ENCODE data around the gene SOX13.

DNA sequence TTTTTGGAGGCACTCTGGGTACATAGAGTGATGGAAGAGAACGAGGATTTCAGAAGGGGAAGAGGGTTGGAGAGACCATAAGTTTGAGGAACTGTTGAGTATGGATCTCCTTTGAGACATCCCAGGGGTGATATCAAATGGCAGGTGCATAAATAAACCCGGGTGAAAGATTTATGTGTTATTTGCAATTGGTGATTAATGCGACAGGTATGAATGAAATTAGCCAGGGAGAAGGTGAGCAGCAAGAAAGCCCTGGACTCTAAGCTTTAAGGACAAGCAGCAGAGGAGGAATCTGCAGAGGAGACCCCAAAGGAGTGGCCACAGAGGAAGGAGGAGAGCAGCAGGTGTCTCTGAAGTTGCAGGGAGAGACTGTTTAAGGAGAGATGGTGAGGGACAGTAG is 102.0 kb downstream of the SOX13 start:
- TF ChIP-seq, protein P1, sequence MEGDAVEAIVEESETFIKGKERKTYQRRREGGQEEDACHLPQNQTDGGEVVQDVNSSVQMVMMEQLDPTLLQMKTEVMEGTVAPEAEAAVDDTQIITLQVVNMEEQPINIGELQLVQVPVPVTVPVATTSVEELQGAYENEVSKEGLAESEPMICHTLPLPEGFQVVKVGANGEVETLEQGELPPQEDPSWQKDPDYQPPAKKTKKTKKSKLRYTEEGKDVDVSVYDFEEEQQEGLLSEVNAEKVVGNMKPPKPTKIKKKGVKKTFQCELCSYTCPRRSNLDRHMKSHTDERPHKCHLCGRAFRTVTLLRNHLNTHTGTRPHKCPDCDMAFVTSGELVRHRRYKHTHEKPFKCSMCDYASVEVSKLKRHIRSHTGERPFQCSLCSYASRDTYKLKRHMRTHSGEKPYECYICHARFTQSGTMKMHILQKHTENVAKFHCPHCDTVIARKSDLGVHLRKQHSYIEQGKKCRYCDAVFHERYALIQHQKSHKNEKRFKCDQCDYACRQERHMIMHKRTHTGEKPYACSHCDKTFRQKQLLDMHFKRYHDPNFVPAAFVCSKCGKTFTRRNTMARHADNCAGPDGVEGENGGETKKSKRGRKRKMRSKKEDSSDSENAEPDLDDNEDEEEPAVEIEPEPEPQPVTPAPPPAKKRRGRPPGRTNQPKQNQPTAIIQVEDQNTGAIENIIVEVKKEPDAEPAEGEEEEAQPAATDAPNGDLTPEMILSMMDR (IDR thresholded peaks at IDR 0.05), result no peak
- TF ChIP-seq GABPB1 (CRISPR knock-in tag; IDR thresholded peaks at IDR 0.05) (no peak), ZNF121 (CRISPR knock-in tag; IDR thresholded peaks at IDR 0.05) (no peak), NR3C1 (CRISPR knock-in tag; conservative IDR thresholded peaks at IDR 0.05; ENCODE audit: low read depth) (no peak), TEAD1 (CRISPR knock-in tag; IDR thresholded peaks at IDR 0.05) (no peak), FOXP1 (CRISPR knock-in tag; IDR thresholded peaks at IDR 0.05; ENCODE audit: borderline replicate concordance) (no peak)
- TF ChIP-seq, protein P2, sequence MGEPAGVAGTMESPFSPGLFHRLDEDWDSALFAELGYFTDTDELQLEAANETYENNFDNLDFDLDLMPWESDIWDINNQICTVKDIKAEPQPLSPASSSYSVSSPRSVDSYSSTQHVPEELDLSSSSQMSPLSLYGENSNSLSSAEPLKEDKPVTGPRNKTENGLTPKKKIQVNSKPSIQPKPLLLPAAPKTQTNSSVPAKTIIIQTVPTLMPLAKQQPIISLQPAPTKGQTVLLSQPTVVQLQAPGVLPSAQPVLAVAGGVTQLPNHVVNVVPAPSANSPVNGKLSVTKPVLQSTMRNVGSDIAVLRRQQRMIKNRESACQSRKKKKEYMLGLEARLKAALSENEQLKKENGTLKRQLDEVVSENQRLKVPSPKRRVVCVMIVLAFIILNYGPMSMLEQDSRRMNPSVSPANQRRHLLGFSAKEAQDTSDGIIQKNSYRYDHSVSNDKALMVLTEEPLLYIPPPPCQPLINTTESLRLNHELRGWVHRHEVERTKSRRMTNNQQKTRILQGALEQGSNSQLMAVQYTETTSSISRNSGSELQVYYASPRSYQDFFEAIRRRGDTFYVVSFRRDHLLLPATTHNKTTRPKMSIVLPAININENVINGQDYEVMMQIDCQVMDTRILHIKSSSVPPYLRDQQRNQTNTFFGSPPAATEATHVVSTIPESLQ (CRISPR knock-in tag; IDR thresholded peaks at IDR 0.05), result no peak
- TF ChIP-seq, protein P3, sequence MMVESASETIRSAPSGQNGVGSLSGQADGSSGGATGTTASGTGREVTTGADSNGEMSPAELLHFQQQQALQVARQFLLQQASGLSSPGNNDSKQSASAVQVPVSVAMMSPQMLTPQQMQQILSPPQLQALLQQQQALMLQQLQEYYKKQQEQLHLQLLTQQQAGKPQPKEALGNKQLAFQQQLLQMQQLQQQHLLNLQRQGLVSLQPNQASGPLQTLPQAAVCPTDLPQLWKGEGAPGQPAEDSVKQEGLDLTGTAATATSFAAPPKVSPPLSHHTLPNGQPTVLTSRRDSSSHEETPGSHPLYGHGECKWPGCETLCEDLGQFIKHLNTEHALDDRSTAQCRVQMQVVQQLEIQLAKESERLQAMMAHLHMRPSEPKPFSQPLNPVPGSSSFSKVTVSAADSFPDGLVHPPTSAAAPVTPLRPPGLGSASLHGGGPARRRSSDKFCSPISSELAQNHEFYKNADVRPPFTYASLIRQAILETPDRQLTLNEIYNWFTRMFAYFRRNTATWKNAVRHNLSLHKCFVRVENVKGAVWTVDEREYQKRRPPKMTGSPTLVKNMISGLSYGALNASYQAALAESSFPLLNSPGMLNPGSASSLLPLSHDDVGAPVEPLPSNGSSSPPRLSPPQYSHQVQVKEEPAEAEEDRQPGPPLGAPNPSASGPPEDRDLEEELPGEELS (CRISPR knock-in tag; IDR thresholded peaks at IDR 0.05), result no peak
- TF ChIP-seq, protein P4, sequence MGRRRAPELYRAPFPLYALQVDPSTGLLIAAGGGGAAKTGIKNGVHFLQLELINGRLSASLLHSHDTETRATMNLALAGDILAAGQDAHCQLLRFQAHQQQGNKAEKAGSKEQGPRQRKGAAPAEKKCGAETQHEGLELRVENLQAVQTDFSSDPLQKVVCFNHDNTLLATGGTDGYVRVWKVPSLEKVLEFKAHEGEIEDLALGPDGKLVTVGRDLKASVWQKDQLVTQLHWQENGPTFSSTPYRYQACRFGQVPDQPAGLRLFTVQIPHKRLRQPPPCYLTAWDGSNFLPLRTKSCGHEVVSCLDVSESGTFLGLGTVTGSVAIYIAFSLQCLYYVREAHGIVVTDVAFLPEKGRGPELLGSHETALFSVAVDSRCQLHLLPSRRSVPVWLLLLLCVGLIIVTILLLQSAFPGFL (CRISPR knock-in tag; IDR thresholded peaks at IDR 0.05; ENCODE audit: borderline replicate concordance), result no peak

Measured in WTC11 (cell line).